ENCODE data around the gene ATXN7L3.
A peak's percentile ranks its signal among the peaks of the same experiment; 100 is the strongest.

The ATXN7L3 gene

DNA sequence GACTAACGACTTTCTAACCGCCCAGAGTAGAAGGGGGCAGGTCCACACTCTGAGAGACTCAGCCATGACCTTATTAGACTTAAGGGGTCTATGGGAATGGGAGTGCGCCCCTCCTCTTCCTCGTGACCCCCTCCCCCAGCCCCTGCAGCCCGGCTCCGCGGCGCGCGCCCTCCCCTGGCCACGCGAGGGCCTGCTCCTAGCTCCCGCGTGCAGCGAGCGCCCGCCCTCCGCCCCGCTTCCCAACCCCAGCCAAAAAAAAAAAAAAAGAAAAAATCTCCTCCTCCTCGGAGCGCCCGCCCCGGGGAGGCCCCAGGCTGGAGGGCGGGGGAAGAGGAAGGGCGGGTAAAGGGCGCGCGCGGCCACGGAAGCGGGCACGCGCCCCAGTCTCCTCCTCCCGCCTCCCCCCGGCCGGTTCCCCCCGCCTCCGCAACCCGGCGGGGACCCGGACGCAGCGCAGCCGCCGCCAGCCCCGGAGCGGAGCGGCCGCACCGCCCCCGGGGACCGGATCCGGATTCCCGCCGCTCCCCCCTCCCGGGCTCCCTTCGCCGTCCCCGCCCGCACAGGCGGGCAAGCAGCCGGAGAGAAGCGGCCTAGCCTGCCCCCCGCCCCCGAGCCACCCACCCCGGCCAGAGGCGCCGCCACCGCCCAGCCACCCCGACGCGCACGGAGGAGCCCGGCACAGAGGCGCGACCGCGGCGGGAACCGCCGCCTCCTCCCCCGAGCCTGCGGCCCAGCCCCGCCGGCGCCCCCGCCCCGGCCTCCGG is 18.8 kb upstream of the ATXN7L3 start:
- peak; percentile 86 for DNase-seq

DNA sequence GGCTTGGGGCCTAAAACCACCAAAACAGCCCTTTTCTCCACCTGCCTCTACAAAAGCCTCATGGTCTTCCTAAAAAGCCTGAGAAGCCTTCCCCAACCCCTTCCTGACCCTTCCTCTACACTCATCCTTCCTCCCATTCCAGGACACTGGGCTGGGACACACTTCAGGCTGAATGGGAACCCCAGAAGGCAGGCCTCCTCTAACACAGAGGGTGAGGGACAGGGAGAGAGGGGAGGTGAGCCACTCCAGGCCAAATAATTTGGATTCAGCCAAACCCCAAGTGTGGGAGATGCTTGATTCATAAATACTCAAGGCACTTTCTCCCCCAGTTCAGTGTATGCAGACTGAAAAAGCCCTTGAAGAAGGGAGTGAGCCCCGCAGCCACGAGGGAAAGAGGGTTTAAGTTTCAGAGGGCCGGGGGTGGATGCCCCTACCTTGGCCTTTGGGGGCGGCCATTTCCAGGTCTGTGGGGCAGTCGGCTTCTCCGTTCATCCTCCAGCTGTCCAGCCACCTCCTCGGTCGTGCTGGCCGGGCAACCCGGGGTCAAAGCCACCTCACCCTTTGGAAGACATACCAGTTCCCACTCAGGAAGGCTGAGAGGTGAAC is 18.2 kb upstream of the ATXN7L3 start:
- DNase-seq: no peak

DNA sequence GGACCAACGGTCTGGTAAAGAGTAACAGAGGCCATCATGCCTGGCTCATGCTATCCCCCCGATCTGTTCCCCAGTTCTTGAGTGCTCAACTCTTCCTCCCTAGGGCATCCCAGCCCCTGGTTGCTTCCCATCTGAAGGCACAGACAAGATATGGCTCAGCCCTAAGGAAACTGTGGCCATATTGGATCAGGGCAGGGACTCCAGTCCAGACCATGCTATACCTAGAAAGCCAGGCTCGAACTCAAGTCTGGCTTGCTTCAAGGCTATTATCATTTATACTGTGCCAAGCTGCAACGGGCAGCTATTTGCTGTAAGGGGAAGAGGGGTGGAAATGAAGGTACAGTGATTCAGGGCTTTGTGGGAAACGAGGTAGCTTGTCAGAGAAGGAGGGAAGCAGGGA is 17.0 kb upstream of the ATXN7L3 start:
- no peak for DNase-seq

DNA sequence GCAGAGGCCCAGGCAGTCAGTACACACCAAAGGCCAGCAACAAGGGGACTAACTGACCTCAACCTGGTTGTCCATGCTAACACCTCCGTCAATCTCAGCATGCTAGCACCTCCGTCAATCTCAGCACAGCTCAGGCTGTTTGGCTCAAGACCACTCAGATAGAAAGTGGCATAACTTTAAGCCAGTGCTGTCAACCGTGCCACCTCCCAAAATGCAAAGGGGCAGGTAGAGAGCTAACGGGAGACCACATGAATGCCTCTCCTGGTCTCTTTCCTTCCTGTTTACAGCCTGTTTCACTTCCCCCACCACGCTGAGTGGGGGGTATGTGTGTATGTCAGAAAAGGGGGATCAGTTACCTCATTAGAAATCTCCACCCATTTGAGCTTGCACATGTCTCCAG is 16.5 kb upstream of the ATXN7L3 start:
- no peak for DNase-seq

DNA sequence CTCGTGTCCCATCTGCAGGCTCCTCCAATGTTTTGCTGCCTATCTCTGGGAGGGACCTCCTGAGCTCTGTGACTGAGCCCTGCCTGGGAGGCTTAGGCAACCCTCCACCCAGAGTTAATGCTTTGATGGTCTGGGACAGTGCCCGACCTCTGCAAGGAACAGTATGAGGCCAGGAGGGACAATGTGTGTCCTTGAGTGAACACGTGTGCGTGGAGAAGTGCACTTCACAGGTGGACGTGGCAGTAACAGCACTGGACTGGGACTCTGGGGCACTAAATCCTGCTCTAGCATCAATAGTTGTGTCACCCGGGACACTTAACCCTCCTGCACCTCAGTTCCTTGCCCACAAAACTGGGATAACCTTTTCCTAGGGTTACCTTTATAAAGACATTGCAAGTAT is 15.2 kb upstream of the ATXN7L3 start:
- no peak for DNase-seq

DNA sequence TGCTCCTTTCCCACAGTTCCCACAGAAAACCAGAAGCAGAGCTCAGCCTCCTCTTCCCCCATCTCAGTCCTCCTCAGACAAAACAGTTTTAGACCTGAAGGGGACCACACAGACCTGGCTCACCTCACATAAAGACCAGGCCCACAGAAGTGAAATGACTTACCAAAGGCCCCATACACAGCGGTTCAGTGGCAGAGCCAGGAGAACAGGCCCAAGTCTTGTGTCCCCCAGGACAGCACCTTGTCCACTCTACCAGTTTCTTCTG is 14.5 kb upstream of the ATXN7L3 start:
- no peak for DNase-seq

DNA sequence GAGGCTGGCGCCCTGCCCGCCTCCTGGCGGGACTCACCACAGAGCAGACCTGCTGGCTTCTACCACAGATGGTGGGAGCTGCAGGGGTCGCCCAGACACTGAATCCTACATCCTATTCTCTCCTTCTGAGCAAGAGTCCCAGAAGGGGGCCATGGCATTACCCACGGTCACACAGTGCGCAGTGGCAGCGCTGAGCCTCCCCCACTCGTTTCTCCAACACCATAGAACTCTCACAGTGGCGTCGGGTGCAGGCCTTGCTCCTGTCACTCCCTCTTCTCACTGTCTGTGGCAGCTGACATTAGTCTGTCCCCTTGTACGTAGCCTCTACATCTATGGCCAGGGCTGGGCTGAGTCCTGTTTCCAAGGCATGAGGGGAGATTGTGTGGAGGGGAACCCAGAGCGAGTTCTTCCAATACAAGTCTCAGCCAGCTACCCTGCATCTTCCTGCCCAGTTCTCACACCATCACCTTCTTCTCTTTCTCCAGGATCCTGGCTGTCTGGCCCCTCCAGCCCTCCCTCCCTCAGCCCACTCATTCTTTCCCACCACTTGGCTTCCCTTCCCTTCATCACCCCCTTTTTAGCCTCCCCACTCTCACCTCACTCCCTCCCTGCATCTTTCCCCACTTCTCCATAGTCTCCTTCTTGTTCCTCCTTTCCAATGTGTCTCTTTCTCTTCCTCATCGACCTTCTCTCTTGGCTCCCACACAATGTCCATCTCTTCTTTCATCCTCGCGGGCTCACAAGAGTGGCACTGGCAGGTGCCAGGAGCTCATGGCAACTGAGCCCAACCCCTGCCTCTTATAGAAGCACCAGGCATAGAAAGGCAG is 13.9 kb upstream of the ATXN7L3 start:
- DNase-seq: no peak

DNA sequence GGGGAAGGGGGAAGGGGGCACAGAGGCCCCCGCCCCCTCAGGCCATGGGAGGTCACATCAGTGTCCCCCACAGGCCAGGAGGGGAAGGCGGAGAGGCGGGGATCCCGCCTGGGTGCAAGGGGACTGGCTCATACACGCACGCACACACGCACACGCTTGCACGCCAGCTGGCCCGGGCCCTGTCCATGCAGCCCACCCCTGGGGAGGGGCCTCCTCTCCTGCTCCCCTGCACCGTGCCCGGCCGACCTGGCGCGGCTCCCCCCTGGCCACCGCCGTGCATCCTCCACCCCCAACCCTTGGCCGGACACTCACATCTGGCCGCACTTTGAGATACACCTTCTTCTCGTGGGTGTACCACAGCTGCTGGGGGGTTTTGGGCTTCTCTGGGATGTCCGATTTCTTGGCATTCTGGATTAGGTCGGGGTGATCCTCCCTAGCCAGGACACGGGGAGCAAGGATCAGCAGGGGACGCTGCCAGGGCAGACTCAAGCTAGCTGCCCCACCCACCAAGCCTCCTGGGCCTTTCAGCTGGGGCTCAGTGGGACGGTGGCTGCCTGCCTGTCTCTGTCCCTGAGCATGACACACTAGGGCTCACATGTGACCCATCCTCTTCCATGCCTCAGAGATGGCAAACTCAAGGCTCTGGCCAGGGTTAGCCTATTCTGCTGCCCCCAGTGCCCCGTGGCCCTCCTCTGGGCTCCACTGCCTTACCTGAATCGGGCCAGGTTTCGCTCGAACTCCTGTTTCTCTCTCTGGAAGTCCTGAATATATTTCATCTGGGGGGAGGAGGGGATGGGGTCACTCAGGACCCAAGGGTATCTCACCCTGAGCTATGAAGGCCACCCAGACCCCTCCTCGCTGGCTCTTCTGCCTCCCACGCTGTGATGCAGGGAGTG is 13.1 kb upstream of the ATXN7L3 start:
- no peak for DNase-seq

DNA sequence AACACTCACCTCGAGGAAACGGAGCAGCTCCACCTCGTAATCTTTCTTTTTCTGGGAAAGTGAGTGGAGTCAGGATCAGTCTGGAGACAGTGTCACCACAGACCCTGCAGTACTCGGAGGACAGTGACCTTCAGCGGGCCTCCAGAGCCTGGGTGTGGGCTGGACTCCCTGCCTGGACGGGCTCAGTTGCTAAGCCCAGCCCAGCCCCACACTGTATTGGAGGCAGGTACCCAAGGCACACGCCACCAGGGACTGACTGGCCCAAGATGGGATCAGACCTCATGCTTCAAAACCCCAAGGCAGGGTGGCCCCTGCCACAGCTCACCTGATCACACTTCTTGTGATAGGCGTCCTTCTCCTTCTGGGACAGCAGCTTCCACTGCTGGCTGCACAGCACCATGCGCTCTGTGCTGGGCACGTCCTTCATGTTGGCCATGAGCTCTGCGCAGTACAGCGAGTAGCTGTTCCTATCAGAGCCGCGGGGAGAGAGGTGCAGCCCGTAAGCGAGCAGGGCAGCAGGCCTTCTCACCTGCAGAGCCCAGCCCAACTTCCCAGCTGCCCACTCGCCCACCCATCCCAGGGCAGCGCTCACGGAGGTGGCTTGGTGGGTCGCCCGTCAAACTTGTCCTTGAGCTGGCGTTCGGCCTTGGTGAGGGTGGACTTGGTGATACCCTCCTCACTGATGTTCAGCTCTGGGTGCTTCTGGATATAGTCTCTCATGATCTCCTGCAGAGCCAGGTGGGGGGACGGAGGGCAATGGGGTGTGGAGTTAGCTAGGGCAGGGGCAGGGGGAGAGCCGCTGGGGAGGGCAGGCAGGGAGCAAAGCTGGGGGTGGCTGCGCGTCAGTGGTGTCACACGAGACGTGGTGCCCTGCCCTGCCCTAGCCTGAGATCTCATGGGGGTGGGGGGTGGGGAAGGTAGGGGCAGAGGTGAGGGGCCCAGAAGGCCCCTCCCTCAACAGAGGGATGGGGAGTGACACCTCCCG is 11.9 kb upstream of the ATXN7L3 start:
- DNase-seq: no peak

DNA sequence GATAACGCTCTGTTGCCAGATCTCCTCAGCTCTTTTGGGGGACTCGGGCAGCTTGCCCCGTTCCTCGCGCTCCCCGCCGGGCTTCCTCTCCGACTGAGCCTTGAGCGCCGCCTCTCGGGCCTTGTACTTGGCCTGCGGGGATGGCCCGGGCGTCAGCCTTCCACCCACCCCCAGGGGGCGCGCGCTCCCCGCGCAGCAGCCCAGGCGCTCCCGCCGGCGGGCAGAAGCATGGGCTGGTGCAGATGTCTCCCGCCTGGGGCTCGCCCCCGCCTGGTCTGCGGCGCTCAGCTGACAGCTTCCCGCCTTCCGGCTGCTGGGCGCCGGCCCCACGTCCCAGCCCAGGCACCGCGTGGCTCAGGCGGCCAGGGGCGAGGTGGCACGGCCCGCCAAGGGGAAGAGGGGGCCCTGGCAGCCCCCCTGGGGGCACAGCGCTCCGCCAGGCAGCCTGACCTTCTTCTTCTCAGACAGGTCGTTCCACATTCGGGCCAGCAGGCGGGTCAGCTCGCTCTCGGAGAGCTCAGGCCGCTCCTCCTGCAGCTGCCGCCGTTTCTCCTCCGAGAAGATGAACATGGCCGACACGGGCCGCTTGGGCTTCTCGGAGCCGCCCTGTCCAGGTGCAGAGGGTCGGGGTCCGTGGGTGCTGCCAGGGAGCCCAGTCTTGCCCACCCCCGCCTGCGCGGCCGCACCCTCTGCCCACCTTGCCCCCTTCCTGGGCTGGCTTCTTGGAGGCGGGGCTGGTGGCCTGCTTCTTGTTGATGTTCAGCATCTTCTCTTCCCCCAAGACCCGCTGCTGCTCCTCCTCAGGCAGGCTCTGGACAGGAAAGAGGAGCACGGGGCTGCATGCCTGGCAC is 10.9 kb upstream of the ATXN7L3 start:
- DNase-seq: peak; percentile 91 to 93

DNA sequence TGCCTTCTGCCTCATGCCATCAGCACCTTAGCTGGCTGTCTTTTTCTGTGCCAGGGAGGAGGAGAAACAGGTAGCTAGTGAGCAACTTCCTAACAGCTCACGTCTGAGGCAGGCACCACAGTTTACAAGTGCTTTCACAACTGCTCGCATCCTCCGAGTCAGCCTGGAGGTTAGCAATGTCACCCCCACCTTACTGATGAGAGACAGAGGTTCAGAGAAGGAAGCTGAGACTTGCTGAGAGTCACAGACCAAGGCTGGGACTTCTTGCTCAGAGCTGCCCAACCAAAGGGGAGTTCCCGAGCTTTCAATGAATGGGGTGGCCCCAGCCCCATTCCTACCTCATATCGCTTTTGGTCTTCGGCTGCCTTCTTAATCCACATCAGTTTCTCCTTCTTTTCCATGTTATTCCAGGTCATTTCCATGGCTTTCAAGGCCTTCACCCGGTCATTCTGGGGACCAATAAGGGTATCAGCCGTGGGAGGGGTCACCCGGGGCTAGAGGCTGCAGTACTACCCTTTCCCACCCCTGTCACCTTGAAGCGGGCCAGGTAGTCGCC is 10.2 kb upstream of the ATXN7L3 start:
- peak; percentile 54 to 59 for DNase-seq

DNA sequence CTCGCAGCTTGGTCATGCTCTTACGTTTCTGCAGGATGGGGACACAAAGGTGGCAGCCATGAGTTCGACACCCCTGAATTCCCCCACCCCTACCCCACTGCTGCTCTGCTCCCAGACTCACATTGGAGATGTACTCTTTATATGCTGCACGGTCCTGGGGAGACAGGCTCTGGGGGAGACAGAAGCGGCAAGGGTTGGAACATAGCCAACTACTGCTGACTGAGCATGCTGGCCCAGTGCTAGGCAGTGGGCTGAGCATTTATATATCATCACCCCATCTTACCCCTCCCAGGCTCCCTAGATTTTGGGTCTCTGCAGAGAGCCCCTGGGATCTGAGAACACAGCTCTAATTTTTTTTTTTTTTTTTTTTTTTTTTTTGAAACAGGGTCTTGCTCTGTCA is 8.1 kb upstream of the ATXN7L3 start:
- no peak for DNase-seq

DNA sequence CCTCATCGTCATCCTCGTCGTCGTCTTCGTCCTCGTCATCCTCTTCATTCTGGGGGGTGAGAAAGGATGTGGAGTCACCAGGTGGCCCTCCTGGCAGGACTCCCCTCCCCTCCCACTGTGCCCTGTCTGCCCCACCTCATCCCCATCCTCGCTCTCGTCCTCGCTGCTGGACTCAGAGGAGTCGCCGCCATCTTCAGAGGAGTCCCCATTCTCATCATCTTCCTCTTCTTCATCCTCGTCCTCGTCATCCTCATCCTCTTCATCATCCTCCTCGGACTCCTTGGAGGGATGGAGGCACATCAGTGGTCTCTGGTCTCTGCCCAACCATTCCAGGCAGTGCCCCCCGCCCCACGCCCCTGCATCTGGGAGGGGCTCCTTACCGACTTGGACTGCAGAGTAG is 7.6 kb upstream of the ATXN7L3 start:
- DNase-seq: no peak

DNA sequence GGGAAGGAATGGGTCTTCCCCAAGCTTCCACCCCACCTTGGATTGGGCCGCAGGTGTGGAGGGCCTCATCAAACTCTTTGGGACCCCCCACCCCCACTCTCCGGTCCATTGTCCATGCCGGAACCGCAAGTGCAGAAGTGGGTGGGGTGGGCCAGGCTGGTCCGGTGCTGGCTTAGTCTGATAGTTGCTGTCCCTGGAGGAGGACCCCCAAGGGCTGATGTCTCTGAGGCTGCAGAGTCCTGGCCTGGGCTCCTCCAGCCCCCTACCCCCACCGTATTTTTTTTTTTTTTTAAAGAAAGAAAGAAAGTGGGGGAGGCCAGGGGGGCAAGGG is 7.1 kb upstream of the ATXN7L3 start:
- no peak for DNase-seq

DNA sequence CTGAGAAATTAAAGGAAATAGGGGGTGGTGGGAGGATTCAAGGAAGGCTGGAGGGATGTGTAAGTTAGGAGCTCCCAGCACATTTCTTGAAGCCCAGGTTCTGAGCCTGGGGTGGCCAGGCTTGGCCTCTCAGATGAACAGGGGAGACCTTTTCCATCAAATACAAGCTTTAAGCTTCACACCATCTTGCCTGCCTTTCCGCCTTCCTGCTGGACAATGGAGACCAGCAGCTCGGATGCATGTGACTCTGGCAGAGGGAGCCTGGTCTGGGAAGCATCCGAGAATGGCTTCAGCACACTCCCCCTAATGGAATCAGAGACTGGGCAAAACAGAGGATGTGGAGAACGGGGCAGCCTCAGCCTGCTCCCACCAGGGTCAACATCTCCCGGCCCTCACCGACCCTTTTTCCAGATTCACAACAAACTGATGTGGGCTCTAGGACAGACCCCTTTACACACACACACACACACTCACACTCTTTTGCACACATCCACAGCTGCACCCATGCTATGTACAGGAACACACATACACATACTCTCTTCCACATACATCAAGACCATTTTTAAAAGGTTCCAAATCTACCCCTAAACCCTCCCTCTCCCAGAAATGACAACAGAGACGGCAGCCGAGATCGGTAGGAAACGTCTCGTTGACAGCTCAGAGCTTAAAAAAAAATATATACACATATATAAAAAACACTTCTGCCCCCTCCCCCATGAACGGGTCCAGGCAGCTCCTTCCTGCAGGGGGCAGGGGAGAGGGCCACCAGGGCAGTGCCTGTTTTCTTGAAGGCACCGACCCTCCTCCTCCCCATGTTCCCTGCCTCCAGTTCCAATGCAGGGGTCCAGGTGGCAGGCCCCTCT is 6.5 kb upstream of the ATXN7L3 start:
- no peak for DNase-seq

DNA sequence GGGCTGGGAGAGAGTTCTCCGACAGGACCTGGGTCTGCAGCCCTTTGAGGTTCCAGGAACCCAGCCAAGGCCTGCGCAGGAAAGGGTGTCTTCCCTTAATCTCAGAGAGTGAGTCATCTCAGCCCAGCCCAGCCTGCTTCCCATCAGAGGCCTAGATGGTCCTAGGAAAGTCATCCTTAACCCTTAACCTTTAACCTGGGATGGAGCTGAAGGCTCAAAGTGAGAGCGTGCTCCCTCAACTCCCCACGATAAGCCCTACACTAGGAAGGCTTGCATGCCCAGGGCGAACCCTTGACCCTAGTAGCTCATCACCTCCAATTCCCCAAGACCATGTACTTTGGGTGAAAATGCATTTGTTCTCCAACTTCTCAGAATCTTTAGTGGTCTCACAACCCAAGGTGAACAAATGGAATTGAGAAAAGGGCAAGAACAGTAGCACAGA is 4.8 kb upstream of the ATXN7L3 start:
- DNase-seq: no peak

DNA sequence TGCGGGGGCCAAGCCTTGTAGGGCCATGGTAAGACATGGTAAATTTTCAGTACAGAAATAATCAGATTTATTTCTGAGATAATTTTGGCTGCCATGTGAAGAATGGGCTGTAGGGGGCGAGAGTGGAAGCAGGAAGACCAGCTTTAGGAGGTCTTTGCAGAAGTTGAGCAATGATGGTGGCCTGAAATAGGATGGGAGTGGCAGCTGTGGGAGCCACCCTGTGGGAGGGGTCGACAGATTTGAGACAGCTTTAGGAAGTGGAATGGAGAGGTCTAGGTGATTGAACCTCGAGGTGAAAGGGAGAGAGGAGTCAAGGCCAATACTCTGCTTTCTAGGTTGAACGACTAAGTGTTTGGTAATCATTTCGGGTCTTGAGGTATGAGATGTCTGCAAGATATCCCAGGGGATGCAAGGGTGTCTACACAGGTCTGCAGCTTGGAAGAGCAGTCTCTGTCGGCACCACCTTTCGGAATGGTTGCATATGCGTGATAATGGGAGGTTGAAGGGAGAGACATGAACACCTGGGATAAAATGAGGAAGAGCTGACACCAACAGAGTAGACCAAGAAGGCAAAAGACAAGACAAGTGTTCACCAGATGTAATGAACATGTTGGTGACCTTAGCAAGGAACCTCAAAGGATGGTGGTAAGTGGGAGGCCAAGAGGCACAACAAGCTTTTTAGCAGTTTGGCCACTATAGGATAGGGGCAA is 4.2 kb upstream of the ATXN7L3 start:
- peak; percentile 64 to 67 for DNase-seq

DNA sequence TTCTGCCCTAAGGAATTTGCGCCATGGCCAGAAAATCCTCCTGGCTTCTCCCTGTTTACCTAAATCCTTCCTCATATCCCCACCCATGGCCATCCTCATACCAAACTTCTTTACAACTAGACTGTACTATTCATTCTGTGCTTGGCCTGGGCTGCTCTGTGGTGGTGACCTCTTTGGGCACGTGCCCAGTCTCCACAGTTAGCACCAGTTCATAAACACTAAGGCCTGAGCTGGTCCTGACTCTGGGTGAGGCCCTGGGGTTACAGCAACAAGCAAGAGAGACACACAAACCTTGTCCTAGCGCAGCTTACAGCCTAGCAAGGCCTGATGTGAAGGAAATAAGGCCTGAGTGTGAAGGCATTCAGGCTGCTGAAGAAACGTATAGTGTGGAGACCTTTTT is 3.1 kb upstream of the ATXN7L3 start:
- no peak for DNase-seq

Measured in stimulated activated CD4-positive, alpha-beta T cell treated with anti-CD3 and anti-CD28 coated beads, Interleukin-2, amount 100 ng/mL, for 24 hours (primary cell).